Fibroblast of the aortic adventitia (primary cell): Measurements from ENCODE around the gene TM7SF2. TPM values are rescaled to one million over a fixed set of nuclear protein-coding genes. Genes with fewer than 3 reads are reported as not detected.
A peak's percentile ranks its signal among the peaks of the same experiment; 100 is the strongest.

Experiments used
- DNase-seq: peaks from one replicate; pipeline ENCODE4 v3.0.0-alpha.2; 2010; ENCODE audit warnings: low read depth
- H3K4me3 ChIP-seq: 2 replicates; pipeline ENCODE4 v1.5.1; 2011; ENCODE audit warnings: low read depth, mild to moderate bottlenecking, control low read depth, low read length, moderate library complexity
- CTCF ChIP-seq: IDR thresholded peaks from 2 replicates; pipeline ENCODE4 v1.5.1; 2011; ENCODE audit warnings: mild to moderate bottlenecking, low read length, control low read depth, inconsistent platforms; ENCODE audit not compliant: insufficient read depth
- total RNA-seq: library from RNA; depleted of rRNA; stranded (reverse); fragments of >200 nt; gene quantifications from 2 replicates; pipeline ENCODE4 v1.2.3, GENCODE V29; 2012; ENCODE audit warnings: low replicate concordance

Gene TM7SF2
- total RNA-seq, 1 donor = 10.0 TPM

- no peak for DNase-seq
- TF ChIP-seq CTCF = no peak
- H3K4me3 ChIP-seq = no peak overlapping the region
Observed at GRCh38 chr11:65108469-65109123, 3.1 kb upstream of the TM7SF2 start.

- no peak for TF ChIP-seq CTCF
- H3K4me3 ChIP-seq = no peak overlapping the region
- DNase-seq = no peak
Observed at GRCh38 chr11:65109231-65110198, 2.2 kb upstream of the TM7SF2 start.

GRCh38 chr11:65110354-65110861, 1.3 kb upstream of the TM7SF2 start:
- TF ChIP-seq CTCF = peak; percentile 99
- H3K4me3 ChIP-seq = no peak overlapping the region

GRCh38 chr11:65111159-65111743, 421 bp upstream of the TM7SF2 start:
- TF ChIP-seq CTCF = no peak
- no peak for DNase-seq

More at GRCh38 chr11:65110354-65110861, 1.3 kb upstream of the TM7SF2 start:
- DNase-seq = peak; percentile 83

GRCh38 chr11:65112546-65113360, 1.1 kb downstream of the TM7SF2 start:
- peak overlapping the region; percentile 66 for H3K4me3 ChIP-seq
- peak; percentile 70 for TF ChIP-seq CTCF
- peak; percentile 28 for DNase-seq

More at GRCh38 chr11:65111159-65111743, 421 bp upstream of the TM7SF2 start:
- H3K4me3 ChIP-seq = no peak overlapping the region

GRCh38 chr11:65113361-65113756, 1.7 kb downstream of the TM7SF2 start:
- no peak for DNase-seq
- no peak overlapping the region for H3K4me3 ChIP-seq
- no peak for TF ChIP-seq CTCF
